Uterus (tissue), 4 donors: ENCODE data around the gene IGFL3. TPM values are rescaled to one million over a fixed set of nuclear protein-coding genes. Genes with fewer than 3 reads are reported as not detected.

Experiments used
- DNase-seq, 2 donors: peaks; one replicate each; pipeline ENCODE4 v3.0.0-alpha.2; 2019 to 2020
- H3K27ac ChIP-seq, 2 donors: fragments of 200-600 bp; sonication (generic); 1 replicate in 1 of 2; 2 replicates in 1 of 2; pipeline ENCODE4 v1.5.1; 2016 to 2018
- H3K27me3 ChIP-seq, 2 donors: fragments of 200-600 bp; sonication (generic); one replicate each; pipeline ENCODE4 v1.5.1; 2018 to 2019; ENCODE audit warnings: control low read depth in 1 of 2
- H3K36me3 ChIP-seq, 2 donors: fragments of 200-600 bp; sonication (generic); one replicate each; pipeline ENCODE4 v1.5.1; 2019; ENCODE audit warnings: control low read depth in 1 of 2
- H3K4me1 ChIP-seq, 2 donors: fragments of 200-600 bp; sonication (generic); one replicate each; pipeline ENCODE4 v1.5.1; 2018 to 2019; ENCODE audit warnings: control low read depth in 1 of 2
- H3K4me3 ChIP-seq, 2 donors: fragments of 200-600 bp; sonication (generic); 1 replicate in 1 of 2; 2 replicates in 1 of 2; pipeline ENCODE4 v1.5.1; 2018 to 2019; ENCODE audit warnings: mild to moderate bottlenecking in 1 of 2
- H3K9me3 ChIP-seq, 2 donors: fragments of 200-600 bp; sonication (generic); one replicate each; pipeline ENCODE4 v1.5.1; 2019; ENCODE audit warnings: control low read depth in 1 of 2
- CTCF ChIP-seq, 4 experiments: fragments of 200-600 bp in 2 of 4; fragments of 450-650 bp in 2 of 4; sonication (generic) in 2 of 4; IDR thresholded peaks; one replicate each; pipeline ENCODE4 v1.5.1; 2016 to 2019; ENCODE audit warnings: antibody characterized with exemption in 4 of 4, mild to moderate bottlenecking in 2 of 4, moderate library complexity in 1 of 4
- POLR2A ChIP-seq, 2 donors: fragments of 450-650 bp; IDR thresholded peaks; one replicate each; pipeline ENCODE4 v1.6.1; 2016; ENCODE audit warnings: antibody characterized with exemption in 2 of 2, mild to moderate bottlenecking in 1 of 2, moderate library complexity in 1 of 2
- intact Hi-C: fragments of 100-400 bp; cut with DNase I; formaldehyde crosslinking; loops from one replicate; pipeline ENCODE4 v1.15.1; 2023; ENCODE audit warnings: low total_unique reads
- total RNA-seq, 4 donors: library from RNA; depleted of rRNA in 3 of 4; stranded (reverse); fragments of >200 nt in 3 of 4; gene quantifications; one replicate each; pipeline versions ENCODE4 v1.1.0 to v1.2.4, GENCODE V29; 2014 to 2023
- donor health status: DM: yes; HTN: yes; CAD: no.

The IGFL3 gene
- total RNA-seq, 4 donors from 2014 or later, result not detected

DNA sequence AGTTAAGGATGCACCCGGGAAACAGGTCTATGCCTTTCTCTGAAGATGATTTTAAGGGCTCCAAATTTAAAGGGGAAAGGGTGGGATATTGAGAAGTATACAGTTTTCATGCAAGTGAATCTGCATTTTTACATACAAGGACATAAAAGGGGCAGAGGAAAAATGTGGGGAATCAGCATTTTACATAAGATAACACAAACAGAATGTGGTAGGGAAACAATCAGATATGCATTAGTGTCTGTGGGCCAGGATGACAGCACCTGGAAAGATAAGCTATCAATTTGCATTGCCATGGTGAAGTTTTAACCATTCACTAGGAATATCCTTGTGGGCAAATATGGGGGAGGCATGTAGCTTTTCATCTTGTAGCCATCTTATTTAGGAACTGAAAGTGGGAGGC lies 24.1 kb downstream of the IGFL3 start:
- intact Hi-C loops, result no loop called here
- H3K4me1 ChIP-seq, result no peaks in the 10 kb centered on the region
- no peak for TF ChIP-seq CTCF (IDR thresholded peaks at IDR 0.05)
- no peak overlapping the region for H3K27ac ChIP-seq
- no peak for DNase-seq
- H3K4me3 ChIP-seq, result no peak overlapping the region
- H3K27me3 ChIP-seq, result no peaks in the 10 kb centered on the region
- H3K9me3 ChIP-seq, result no peaks in the 10 kb centered on the region
- H3K36me3 ChIP-seq, result no peaks in the 10 kb centered on the region

DNA sequence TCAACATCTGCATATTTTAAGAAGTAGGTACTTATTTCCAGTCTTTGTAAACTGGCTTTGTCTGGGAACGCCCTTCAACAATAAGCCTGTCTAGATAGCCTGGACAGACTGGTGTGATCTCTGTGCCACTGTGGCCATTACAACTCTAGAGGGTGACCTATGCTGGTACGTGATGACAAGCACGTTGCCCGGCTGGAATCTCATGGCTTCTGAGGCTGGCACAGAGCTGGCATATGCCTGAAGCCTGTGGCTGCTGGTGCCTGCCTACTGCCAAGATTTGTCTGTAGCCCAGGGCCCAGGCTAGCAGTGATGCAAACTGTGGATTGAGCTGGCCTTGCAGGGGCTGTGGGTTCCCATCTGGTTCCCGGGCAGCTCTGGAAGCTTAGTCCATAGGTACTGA lies 34.0 kb downstream of the IGFL3 start:
- H3K36me3 ChIP-seq, result no peaks in the 10 kb centered on the region
- H3K27me3 ChIP-seq, result no peaks in the 10 kb centered on the region
- no peak overlapping the region for H3K4me3 ChIP-seq
- TF ChIP-seq POLR2A (IDR thresholded peaks at IDR 0.05) (no peak), CTCF (IDR thresholded peaks at IDR 0.05) (no peak)
- H3K9me3 ChIP-seq, result peaks cover 0 to 11% of the 10 kb centered on the region in 2 donors
- no peaks in the 10 kb centered on the region for H3K4me1 ChIP-seq
- H3K27ac ChIP-seq, result no peak overlapping the region
- no peak for DNase-seq
- intact Hi-C loops, result no loop called here

DNA sequence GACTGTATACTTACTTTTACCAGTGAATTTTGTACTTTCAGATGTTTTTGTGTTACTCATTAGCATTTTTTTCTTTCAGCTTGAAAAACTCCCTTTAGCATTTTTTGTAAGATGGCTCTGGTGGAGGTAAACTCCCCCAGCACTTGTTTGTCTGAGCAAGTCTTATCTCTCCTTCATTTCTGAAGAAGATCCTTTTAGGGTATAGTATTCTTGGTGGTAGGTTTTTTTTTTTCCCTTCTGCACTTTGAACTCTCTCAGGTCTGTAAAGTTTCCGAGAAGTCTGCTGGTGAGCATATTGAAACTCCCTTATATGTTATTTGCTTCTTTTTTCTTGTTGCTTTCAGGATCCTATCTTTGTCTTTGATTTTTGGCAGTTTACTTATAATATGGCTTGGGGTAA lies 35.1 kb downstream of the IGFL3 start:
- Histone ChIP-seq H3K36me3 (no peaks in the 10 kb centered on the region), H3K4me1 (no peaks in the 10 kb centered on the region), H3K27me3 (no peaks in the 10 kb centered on the region), H3K27ac (no peak overlapping the region), H3K4me3 (no peak overlapping the region), H3K9me3 (peaks cover 0 to 18% of the 10 kb centered on the region in 2 donors)
- TF ChIP-seq POLR2A (IDR thresholded peaks at IDR 0.05), result no peak
- no peak for DNase-seq
- intact Hi-C loops, result loop anchor here (10.0 kb wide), 1 partner anchor 105 kb away; no protein-coding TSS in a partner anchor

- Histone ChIP-seq H3K4me3 (no peak overlapping the region), H3K27me3 (no peaks in the 10 kb centered on the region), H3K36me3 (no peaks in the 10 kb centered on the region), H3K27ac (no peak overlapping the region), H3K9me3 (peaks cover 0 to 18% of the 10 kb centered on the region in 2 donors), H3K4me1 (no peaks in the 10 kb centered on the region)
- intact Hi-C loops, result loop anchor here (10.0 kb wide), 1 partner anchor 107 kb away; no protein-coding TSS in a partner anchor
- no peak for TF ChIP-seq POLR2A (IDR thresholded peaks at IDR 0.05)
- no peak for DNase-seq
Measured at GRCh38 chr19:46088101-46088500, 36.4 kb downstream of the IGFL3 start.

GRCh38 chr19:46085888-46086287 lies 38.6 kb downstream of the IGFL3 start:
- TF ChIP-seq CTCF (IDR thresholded peaks at IDR 0.05) (no peak), POLR2A (IDR thresholded peaks at IDR 0.05) (no peak)
- Histone ChIP-seq H3K36me3 (no peaks in the 10 kb centered on the region), H3K27me3 (no peaks in the 10 kb centered on the region), H3K9me3 (peaks cover 0 to 18% of the 10 kb centered on the region in 2 donors), H3K4me3 (no peak overlapping the region), H3K27ac (no peak overlapping the region), H3K4me1 (no peaks in the 10 kb centered on the region)
- intact Hi-C loops, result loop anchor here (10.0 kb wide), 1 partner anchor 109 kb away; no protein-coding TSS in a partner anchor
- DNase-seq, result no peak

- Histone ChIP-seq H3K27me3 (peaks cover 0 to 4% of the 10 kb centered on the region in 2 donors), H3K4me3 (no peak overlapping the region), H3K27ac (no peak overlapping the region), H3K4me1 (no peaks in the 10 kb centered on the region), H3K36me3 (no peaks in the 10 kb centered on the region), H3K9me3 (peaks cover 0 to 13% of the 10 kb centered on the region in 2 donors)
- intact Hi-C loops, result loop anchor here (10.0 kb wide), 1 partner anchor 112 kb away; no protein-coding TSS in a partner anchor
- no peak for DNase-seq
- no peak for TF ChIP-seq POLR2A (IDR thresholded peaks at IDR 0.05)
- TF ChIP-seq CTCF (IDR thresholded peaks at IDR 0.05), result no peak
Measured at GRCh38 chr19:46082728-46083050, 41.8 kb downstream of the IGFL3 start.
